GM19240 (cell line): Measurements from ENCODE around the gene UVRAG.

Source experiments
- DNase-seq: peaks from one replicate; pipeline ENCODE4 v3.0.0; 2011; ENCODE audit warnings: low spot score; ENCODE audit not compliant: insufficient read length

Gene UVRAG

DNA sequence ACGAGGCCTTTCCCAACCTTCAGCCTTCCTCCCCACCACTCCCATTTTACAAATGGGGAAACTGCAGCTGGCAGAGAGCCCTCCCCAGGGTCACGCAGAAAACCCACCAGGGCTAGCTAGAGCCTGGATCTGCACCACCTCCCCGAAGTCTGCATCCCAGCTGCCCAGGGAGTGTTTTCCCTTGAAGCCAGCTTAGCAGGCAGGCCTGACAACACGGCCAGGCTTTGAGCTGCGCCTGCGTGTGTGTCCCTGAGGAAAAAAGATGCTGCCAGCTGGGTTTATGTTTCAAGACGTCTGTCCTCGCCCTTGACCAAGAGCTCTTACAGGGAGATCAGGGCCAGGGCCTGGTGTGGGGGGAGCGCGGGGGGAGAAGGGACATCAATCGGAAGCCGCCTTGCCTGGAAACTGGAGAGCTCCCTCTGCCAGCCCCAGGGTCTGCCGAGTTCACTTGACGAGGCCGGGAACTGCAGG is 371.0 kb downstream of the UVRAG start:
- DNase-seq: no peak

DNA sequence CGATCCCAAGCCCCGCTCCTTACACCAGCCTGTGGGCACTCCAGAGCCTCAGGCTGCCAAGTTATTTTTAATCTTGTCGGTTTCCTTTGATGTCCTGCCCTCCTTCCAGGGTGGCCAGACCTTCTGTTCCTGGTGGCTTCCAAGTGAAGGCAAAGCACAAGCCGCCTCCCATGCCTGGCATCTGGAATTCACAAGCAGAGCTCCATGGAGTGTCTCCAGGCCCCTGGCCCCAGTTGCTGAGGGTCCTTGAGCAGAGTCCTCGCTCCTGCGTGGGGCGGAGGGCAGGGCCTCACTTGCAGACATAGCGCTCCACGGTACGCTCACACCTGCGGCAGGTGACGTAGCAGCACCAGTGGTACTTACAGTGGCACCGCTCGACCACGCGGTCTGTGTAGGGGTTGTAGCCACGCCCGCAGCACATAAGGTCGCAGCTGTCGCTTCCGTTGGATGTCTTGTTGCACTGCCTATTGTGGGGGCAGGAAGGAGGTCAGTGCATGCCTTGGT is 371.8 kb downstream of the UVRAG start:
- DNase-seq: no peak

DNA sequence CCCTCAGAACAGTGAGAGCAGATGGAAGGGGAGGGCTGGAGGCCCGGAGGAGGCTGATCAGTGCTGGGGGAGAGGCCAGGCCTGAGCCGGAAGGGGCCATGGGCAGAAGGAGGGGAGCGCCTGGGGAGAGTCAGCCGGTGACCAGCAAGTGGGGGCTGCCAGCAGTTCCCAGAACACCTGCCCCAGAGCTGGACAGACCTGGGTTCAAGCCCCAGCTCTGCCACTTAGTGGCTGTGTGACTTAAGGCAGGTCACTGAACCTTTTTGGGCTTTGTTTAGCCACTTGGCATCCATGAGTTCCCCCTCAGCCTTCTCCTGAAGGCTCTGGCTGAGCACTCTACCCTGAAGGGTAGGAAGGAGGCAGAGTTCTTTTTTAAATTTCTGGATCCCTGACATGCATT is 373.9 kb downstream of the UVRAG start:
- no peak for DNase-seq

DNA sequence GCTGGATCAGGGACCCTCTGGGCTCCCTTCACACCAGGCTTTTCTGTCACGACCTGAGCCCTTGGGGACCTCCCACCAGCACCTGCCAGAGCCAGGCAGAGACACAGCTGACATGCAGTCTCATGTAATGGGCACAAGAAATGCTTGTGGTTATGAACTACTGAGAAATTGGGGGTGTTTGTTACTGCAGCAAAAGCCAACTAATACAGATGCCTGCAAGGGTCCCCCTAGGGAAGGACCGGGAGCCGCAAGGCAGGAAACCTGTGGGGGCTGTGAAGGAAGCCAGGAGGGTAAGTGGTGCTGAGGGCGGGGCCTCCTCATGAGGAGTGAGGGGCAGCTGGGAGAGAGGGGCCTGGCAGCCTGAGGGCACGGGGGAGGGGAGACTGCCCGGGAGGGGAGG is 374.7 kb downstream of the UVRAG start:
- no peak for DNase-seq

DNA sequence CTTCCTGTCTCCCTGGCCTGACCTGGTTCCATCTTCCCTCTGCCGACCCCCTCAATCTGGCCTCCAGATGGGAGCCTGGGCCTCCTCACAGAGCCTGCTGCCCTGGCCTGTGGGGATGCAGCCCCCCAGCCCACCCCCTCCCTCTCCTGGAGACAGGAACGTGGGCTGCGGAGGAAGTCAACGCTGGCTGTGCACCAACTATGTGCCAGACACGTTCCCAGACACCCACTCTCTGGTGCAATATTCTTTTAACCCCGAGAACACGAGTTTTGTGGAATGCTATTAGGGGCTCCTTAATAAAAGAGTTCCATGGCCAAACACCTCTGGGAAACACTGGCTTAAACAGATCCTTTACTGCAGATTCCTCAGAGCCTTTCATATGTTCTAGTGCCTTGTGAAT is 375.4 kb downstream of the UVRAG start:
- no peak for DNase-seq
